T-helper 1 cell treated with Interleukin-12 subunit alpha and Interleukin-12 subunit beta and Interleukin-4 antibody, amounts not matched to agents 30 ng/mL and 1 ng/mL, for 36 hours (primary cell): ENCODE measurements around the gene RUFY1. TPM values are rescaled to one million over a fixed set of nuclear protein-coding genes. Genes with fewer than 3 reads are reported as not detected.
"Not testable (repeated sequence)": the region's sequence is repeated elsewhere in the genome, so short reads cannot be mapped to it uniquely, and the experiment has no call there.

Experiments
- intact Hi-C: fragments of 100-400 bp; cut with micrococcal nuclease; formaldehyde crosslinking; loops from one replicate; pipeline ENCODE4 v1.15.1; 2024
- total RNA-seq: library from RNA; stranded (reverse); gene quantifications from 2 replicates; pipeline ENCODE4 v1.2.3, GENCODE V29; 2022

The RUFY1 gene
- total RNA-seq, 1 donor from 2014 or later = 47.5 TPM

- intact Hi-C loops = no loop called here
Observed at GRCh38 chr5:179534431-179534830, 15.9 kb upstream of the RUFY1 start.

- intact Hi-C loops = no loop called here
Observed at GRCh38 chr5:179536676-179537075, 13.7 kb upstream of the RUFY1 start.

- intact Hi-C loops = no loop called here
Observed at GRCh38 chr5:179542170-179542569, 8.2 kb upstream of the RUFY1 start.

- intact Hi-C loops = not testable (repeated sequence)
Observed at GRCh38 chr5:179543275-179543674, 7.1 kb upstream of the RUFY1 start.

- intact Hi-C loops = loop anchor here (5.0 to 10.0 kb wide), 3 partner anchors 244 to 1692 kb away; partner anchors contain the start of genes MGAT1 and RACK1
Observed at GRCh38 chr5:179553006-179553405, 2.7 kb downstream of the RUFY1 start.

- intact Hi-C loops = loop anchor here (5.0 to 10.0 kb wide), 3 partner anchors 243 to 1691 kb away; partner anchors contain the start of genes MGAT1 and RACK1
Observed at GRCh38 chr5:179553875-179554274, 3.5 kb downstream of the RUFY1 start.

- intact Hi-C loops = loop anchor here (5.0 to 10.0 kb wide), 8 partner anchors 122 to 1690 kb away; partner anchors contain the start of genes CNOT6, MGAT1, MGAT4B and NHP2
Observed at GRCh38 chr5:179554981-179555380, 4.6 kb downstream of the RUFY1 start.

GRCh38 chr5:179558261-179558799, 8.0 kb downstream of the RUFY1 start:
- intact Hi-C loops = loop anchor here (2.0 to 10.0 kb wide), 13 partner anchors 119 to 1686 kb away; partner anchors contain the start of genes CLK4, CNOT6, MGAT1 and MGAT4B

- intact Hi-C loops = loop anchor here (1.0 to 10.0 kb wide), 17 partner anchors 8 to 1686 kb away; partner anchors contain the start of genes CANX, CLK4, CNOT6 and HNRNPH1
Observed at GRCh38 chr5:179558932-179559283, 8.6 kb downstream of the RUFY1 start.

- intact Hi-C loops = loop anchor here (1.0 to 10.0 kb wide), 17 partner anchors 8 to 1685 kb away; partner anchors contain the start of genes CANX, CLK4, CNOT6 and HNRNPH1
Observed at GRCh38 chr5:179559284-179560252, 9.2 kb downstream of the RUFY1 start.

- intact Hi-C loops = no loop called here
Observed at GRCh38 chr5:179564526-179564925, 14.2 kb downstream of the RUFY1 start.

- intact Hi-C loops = no loop called here
Observed at GRCh38 chr5:179568721-179569120, 18.4 kb downstream of the RUFY1 start.

GRCh38 chr5:179572386-179572785, 22.0 kb downstream of the RUFY1 start:
- intact Hi-C loops = no loop called here

GRCh38 chr5:179577286-179577960, 27.1 kb downstream of the RUFY1 start:
- intact Hi-C loops = no loop called here

- intact Hi-C loops = no loop called here
Observed at GRCh38 chr5:179585941-179586401, 35.6 kb downstream of the RUFY1 start.

- intact Hi-C loops = no loop called here
Observed at GRCh38 chr5:179588166-179588565, 37.8 kb downstream of the RUFY1 start.

GRCh38 chr5:179595916-179596315, 45.6 kb downstream of the RUFY1 start:
- intact Hi-C loops = no loop called here

GRCh38 chr5:179596421-179596820, 46.1 kb downstream of the RUFY1 start:
- intact Hi-C loops = no loop called here

GRCh38 chr5:179599100-179599499, 48.7 kb downstream of the RUFY1 start:
- intact Hi-C loops = no loop called here

- intact Hi-C loops = no loop called here
Observed at GRCh38 chr5:179599566-179599965, 49.2 kb downstream of the RUFY1 start.

GRCh38 chr5:179599973-179600372, 49.6 kb downstream of the RUFY1 start:
- intact Hi-C loops = no loop called here
